Gastroesophageal sphincter (tissue), 4 donors: ENCODE results near the gene ARHGAP6. TPM values are rescaled to one million over a fixed set of nuclear protein-coding genes. Genes with fewer than 3 reads are reported as not detected.

ENCODE experiments used
- ATAC-seq: fragments of 150-250 bp; one replicate; pipeline ENCODE4 v1.9.1; 2016; ENCODE audit warnings: mild to moderate bottlenecking, moderate library complexity
- H3K27ac ChIP-seq, 4 donors: fragments of 200-600 bp; sonication (generic) in 3 of 4; 1 replicate in 3 of 4; 2 replicates in 1 of 4; pipeline ENCODE4 v1.5.1; 2016 to 2019
- H3K27me3 ChIP-seq: fragments of 200-600 bp; sonication (generic); one replicate; pipeline ENCODE4 v1.5.1; 2019
- H3K36me3 ChIP-seq, 2 donors: fragments of 200-600 bp; sonication (generic); one replicate each; pipeline ENCODE4 v1.5.1; 2019; ENCODE audit warnings: control low read depth in 1 of 2
- H3K4me1 ChIP-seq, 3 donors: fragments of 200-600 bp; sonication (generic); 1 replicate in 2 of 3; 2 replicates in 1 of 3; pipeline ENCODE4 v1.5.1; 2016 to 2019; ENCODE audit warnings: control low read depth in 2 of 3
- H3K4me3 ChIP-seq, 2 donors: fragments of 200-600 bp; sonication (generic); one replicate each; pipeline ENCODE4 v1.5.1; 2019; ENCODE audit warnings: mild to moderate bottlenecking in 1 of 2, moderate library complexity in 1 of 2
- H3K9me3 ChIP-seq, 3 donors: fragments of 200-600 bp; sonication (generic); one replicate each; pipeline ENCODE4 v1.5.1; 2017 to 2019; ENCODE audit warnings: control low read depth in 2 of 3
- EP300 ChIP-seq: sonication (generic); formaldehyde crosslinking; IDR thresholded peaks from one replicate; pipeline ENCODE4 v1.6.1; 2017; ENCODE audit warnings: antibody characterized with exemption, mild to moderate bottlenecking
- POLR2A ChIP-seq, 2 donors: fragments of 450-650 bp; IDR thresholded peaks; one replicate each; pipeline ENCODE4 v1.6.1; 2017; ENCODE audit warnings: antibody characterized with exemption in 2 of 2, mild to moderate bottlenecking in 2 of 2, moderate library complexity in 1 of 2
- POLR2AphosphoS5 ChIP-seq: sonication (generic); formaldehyde crosslinking; IDR thresholded peaks from one replicate; pipeline ENCODE4 v1.6.1; 2017; ENCODE audit warnings: antibody characterized with exemption
- WGBS, 2 donors: methylation state at CpG; one replicate each; pipeline ENCODE4 v1.1.5; 2018; ENCODE audit warnings: low coverage in 1 of 2; 5-methylcytosine and 5-hydroxymethylcytosine counted together
- total RNA-seq, 4 donors: library from RNA; depleted of rRNA; stranded (reverse); fragments of >200 nt; gene quantifications; one replicate each; pipeline ENCODE4 v1.1.0, GENCODE V29; 2016
- TF ChIP-seq, protein P1 (sequence below), 4 experiments: fragments of 200-600 bp in 2 of 4; fragments of 450-650 bp in 2 of 4; sonication (generic) in 1 of 4; IDR thresholded peaks; one replicate each; pipeline ENCODE4 v1.5.1; 2017 to 2019; ENCODE audit warnings: antibody characterized with exemption in 4 of 4, mild to moderate bottlenecking in 2 of 4, moderate library complexity in 2 of 4

ARHGAP6 gene
- total RNA-seq, 4 donors from 2014 or later, result 25.2 to 35.1 (median 31.8) TPM

DNA sequence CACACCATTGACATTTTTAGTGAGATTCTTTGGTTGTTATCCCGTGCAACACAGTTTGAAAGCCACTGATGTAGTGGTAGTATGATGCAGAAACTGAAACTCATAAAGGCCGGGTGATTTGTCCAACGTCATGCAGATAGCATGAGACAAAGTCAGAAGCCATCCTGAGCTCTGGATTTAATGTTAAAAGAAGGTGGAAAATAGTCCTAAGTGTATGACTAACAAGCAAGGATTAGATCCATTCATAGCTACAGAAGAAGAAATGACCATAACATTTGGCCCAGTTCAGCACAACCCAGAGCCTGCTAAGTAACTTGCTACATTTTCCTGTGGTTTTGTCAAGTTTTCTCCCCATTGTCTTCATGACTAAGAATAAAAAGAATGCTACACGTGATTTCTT is 230.2 kb downstream of the ARHGAP6 start:
- ATAC-seq, result no peak
- Histone ChIP-seq H3K4me1 (peaks cover 0 to 66% (median 4%) of the 10 kb centered on the region in 3 donors), H3K27ac (peak overlapping the region in 2 of 4 donors; percentile 3 to 41), H3K27me3 (no peaks in the 10 kb centered on the region), H3K9me3 (no peaks in the 10 kb centered on the region), H3K36me3 (no peaks in the 10 kb centered on the region), H3K4me3 (no peak overlapping the region)
- TF ChIP-seq POLR2A (IDR thresholded peaks at IDR 0.05), result no peak
- 10 to 43% methylated on average over 1 to 3 of the region's 4 CpGs for WGBS, 2 donors

DNA sequence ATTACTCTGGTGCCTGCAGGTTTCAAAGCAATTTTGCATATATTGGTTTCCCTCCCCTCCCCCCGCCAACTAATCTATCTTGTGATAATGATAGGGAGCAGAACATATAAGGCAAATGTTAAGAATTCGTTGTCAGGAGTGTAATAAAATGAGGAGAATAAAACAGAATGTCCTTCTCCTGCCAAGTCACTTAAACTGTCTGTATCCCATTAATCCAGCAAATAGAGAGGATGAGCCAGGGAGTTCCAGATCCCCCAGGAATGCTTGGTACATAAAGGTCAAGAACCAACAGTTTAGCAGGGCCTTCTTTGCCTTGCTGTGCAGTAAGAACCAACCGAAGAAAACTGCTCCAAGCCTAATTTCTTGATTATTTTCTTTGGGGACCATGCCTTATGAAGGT is 231.1 kb downstream of the ARHGAP6 start:
- 39% methylated on average over 3 of the region's 3 CpGs; no CpG with 5 or more reads in 1 of the 2 donors for WGBS, 2 donors

DNA sequence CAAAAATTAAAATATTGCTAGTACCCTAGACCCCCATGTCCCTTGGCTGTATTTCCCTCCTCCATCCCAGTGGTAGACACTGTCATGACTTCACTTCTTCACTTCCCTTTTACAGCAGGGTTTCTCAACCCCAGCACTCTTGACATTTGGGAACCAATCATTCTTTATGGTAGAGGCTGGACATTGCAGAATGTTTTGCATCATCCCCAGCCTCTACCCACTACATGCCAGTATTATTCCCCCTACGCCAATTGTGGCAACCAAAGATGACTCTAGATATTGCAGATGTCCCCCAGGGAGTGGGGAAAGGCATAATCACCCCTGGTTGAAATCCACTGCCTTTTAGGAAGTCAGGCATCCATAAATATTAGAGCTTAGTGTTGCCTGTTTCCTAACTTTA is 233.9 kb downstream of the ARHGAP6 start:
- H3K4me1 ChIP-seq, result peaks cover 0 to 55% (median 0%) of the 10 kb centered on the region in 3 donors
- ATAC-seq, result no peak
- 33% methylated on average over 1 of the region's 1 CpG; no CpG with 5 or more reads in 1 of the 2 donors for whole genome bisulfite sequencing, 2 donors

More for the DNA sequence above, 231.1 kb downstream of the ARHGAP6 start:
- Histone ChIP-seq H3K27ac (peak overlapping the region in 1 of 4 donors; percentile 41), H3K4me1 (peaks cover 0 to 65% (median 4%) of the 10 kb centered on the region in 3 donors), H3K4me3 (no peak overlapping the region), H3K27me3 (no peaks in the 10 kb centered on the region), H3K9me3 (no peaks in the 10 kb centered on the region), H3K36me3 (no peaks in the 10 kb centered on the region)
- no peak for ATAC-seq
- TF ChIP-seq, protein P1, sequence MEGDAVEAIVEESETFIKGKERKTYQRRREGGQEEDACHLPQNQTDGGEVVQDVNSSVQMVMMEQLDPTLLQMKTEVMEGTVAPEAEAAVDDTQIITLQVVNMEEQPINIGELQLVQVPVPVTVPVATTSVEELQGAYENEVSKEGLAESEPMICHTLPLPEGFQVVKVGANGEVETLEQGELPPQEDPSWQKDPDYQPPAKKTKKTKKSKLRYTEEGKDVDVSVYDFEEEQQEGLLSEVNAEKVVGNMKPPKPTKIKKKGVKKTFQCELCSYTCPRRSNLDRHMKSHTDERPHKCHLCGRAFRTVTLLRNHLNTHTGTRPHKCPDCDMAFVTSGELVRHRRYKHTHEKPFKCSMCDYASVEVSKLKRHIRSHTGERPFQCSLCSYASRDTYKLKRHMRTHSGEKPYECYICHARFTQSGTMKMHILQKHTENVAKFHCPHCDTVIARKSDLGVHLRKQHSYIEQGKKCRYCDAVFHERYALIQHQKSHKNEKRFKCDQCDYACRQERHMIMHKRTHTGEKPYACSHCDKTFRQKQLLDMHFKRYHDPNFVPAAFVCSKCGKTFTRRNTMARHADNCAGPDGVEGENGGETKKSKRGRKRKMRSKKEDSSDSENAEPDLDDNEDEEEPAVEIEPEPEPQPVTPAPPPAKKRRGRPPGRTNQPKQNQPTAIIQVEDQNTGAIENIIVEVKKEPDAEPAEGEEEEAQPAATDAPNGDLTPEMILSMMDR (IDR thresholded peaks at IDR 0.05), result no peak
- TF ChIP-seq EP300 (no peak), POLR2AphosphoS5 (no peak), POLR2A (IDR thresholded peaks at IDR 0.05) (no peak)

DNA sequence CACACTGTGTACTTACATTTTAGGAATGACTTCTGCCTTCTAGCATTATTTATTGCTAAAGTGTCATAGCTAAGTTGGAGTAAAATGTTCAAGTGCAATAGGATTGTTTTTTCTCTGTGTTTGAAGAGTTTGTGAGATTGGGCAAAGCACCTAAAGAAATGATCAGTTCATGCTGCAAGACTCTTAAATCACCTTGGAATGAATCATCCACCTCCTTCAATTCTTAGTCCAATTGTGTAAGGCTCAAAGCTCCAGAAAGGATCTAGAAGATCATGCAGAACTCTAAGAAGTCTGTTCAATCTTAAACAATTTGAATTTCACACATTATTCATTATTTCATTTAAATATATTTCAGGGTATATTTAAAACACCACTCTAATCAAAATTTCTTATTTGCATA is 235.4 kb downstream of the ARHGAP6 start:
- no peaks in the 10 kb centered on the region for H3K27me3 ChIP-seq
- H3K4me1 ChIP-seq, result peaks cover 0 to 58% (median 0%) of the 10 kb centered on the region in 3 donors
- ATAC-seq, result no peak
- H3K27ac ChIP-seq, result no peak overlapping the region
- TF ChIP-seq, protein P1 (IDR thresholded peaks at IDR 0.05), result no peak
- no peak for TF ChIP-seq EP300
- TF ChIP-seq POLR2AphosphoS5, result no peak
- no peak for TF ChIP-seq POLR2A (IDR thresholded peaks at IDR 0.05)
- no peaks in the 10 kb centered on the region for H3K36me3 ChIP-seq
- H3K9me3 ChIP-seq, result no peaks in the 10 kb centered on the region
- H3K4me3 ChIP-seq, result no peak overlapping the region

More for the DNA sequence above, 233.9 kb downstream of the ARHGAP6 start:
- Histone ChIP-seq H3K4me3 (no peak overlapping the region), H3K27me3 (no peaks in the 10 kb centered on the region), H3K36me3 (no peaks in the 10 kb centered on the region), H3K27ac (no peak overlapping the region), H3K9me3 (no peaks in the 10 kb centered on the region)
- TF ChIP-seq POLR2AphosphoS5 (no peak), EP300 (no peak), POLR2A (IDR thresholded peaks at IDR 0.05) (no peak)
- TF ChIP-seq, protein P1 (IDR thresholded peaks at IDR 0.05), result no peak

DNA sequence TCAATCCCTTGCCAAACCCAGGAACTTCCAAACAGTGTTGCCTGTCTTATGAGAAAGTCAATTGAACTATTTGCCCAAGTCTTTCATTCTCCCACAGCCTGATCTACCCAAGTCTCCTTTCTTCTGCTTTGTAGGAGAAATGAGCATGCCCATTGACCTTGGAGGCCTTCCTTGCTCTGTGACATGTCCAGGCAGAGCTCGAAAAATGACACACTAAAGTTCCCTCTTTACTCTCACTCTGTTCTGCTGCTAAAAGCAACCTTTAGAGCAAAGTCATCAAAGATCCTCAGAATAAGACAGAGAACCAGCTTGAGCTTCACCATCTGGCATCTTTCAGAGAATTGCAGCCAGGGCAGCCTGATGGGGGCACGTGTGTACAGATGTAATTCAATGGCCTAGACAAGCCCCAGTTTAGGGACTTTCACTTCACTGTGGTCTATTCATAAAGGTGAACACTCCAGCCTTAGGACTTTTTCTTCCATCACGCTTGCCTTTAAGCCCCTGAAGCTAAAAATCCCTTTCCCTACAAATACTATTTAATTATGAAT is 236.1 kb downstream of the ARHGAP6 start:
- no peak overlapping the region for H3K4me3 ChIP-seq
- WGBS, 2 donors, result 51 to 53% methylated on average over 3 of the region's 3 CpGs
- H3K27ac ChIP-seq, result peak overlapping the region in 1 of 4 donors; percentile 7
- no peaks in the 10 kb centered on the region for H3K9me3 ChIP-seq
- no peak for ATAC-seq
- H3K27me3 ChIP-seq, result no peaks in the 10 kb centered on the region
- peaks cover 0 to 58% (median 0%) of the 10 kb centered on the region in 3 donors for H3K4me1 ChIP-seq
- no peak for TF ChIP-seq POLR2AphosphoS5
- no peak for TF ChIP-seq EP300
- no peak for TF ChIP-seq POLR2A (IDR thresholded peaks at IDR 0.05)
- TF ChIP-seq, protein P1 (IDR thresholded peaks at IDR 0.05), result no peak
- no peaks in the 10 kb centered on the region for H3K36me3 ChIP-seq
